ENCODE results near the gene FAM222A. TPM values are rescaled to one million over a fixed set of nuclear protein-coding genes. Genes with fewer than 3 reads are reported as not detected.
A peak's percentile ranks its signal among the peaks of the same experiment; 100 is the strongest.

FAM222A gene
- total RNA-seq, 1 experiment from 2014 or later = 3.7 TPM

GRCh38 chr12:109810954-109811623, 97.5 kb downstream of the FAM222A start (continued):
- no peak for TF ChIP-seq ZFX (IDR thresholded peaks at IDR 0.05)
- no peak for TF ChIP-seq YY1 (IDR thresholded peaks at IDR 0.05; ENCODE audit: extremely low read depth, insufficient replicate concordance, low read depth, low read length)
- no peak for TF ChIP-seq EGR1 (IDR thresholded peaks at IDR 0.05; ENCODE audit: low read depth)
- no peak for TF ChIP-seq CEBPB (IDR thresholded peaks at IDR 0.05; ENCODE audit: low read depth)

GRCh38 chr12:109811624-109811995, 98.0 kb downstream of the FAM222A start:
- ChIA-PET CTCF (no interaction called here), POLR2A (no interaction called here), RAD21 (ENCODE audit: low non-redundant PET in 1 of 2, low total read pairs in 2 of 2, uncharacterized antibody in 2 of 2, unreplicated experiment in 2 of 2) (no interaction called here)
- H4K20me1 ChIP-seq (ENCODE audit: insufficient read depth) = no peaks in the 10 kb centered on the region
- H3K4me2 ChIP-seq (ENCODE audit: low read length) = no peak overlapping the region
- peak; percentile 58; the same call in 1 of the 2 replicates for ATAC-seq
- DNase-seq (ENCODE audit: low read depth, low spot score) = no peak
- H3K9me2 ChIP-seq (ENCODE audit: insufficient read depth) = no peaks in the 10 kb centered on the region
- H3K27me3 ChIP-seq (ENCODE audit: insufficient read depth, low read length) = no peaks in the 10 kb centered on the region
- H3K27ac ChIP-seq (ENCODE audit: low read depth, low read length) = no peak overlapping the region
- no peaks in the 10 kb centered on the region for H3K79me2 ChIP-seq (ENCODE audit: insufficient read depth, low read length)
- intact Hi-C loops (cut with micrococcal nuclease) = no loop called here
- no peak overlapping the region for H3K4me3 ChIP-seq (replicated peaks in 1 of 2; ENCODE audit: low read depth in 1 of 2, low read length in 2 of 2)
- BruUV-seq (replicated peaks) = no TSS peak
- H3K4me1 ChIP-seq (ENCODE audit: control insufficient read depth in 1 of 2, insufficient read depth in 2 of 2, low read length in 2 of 2) = no peaks in the 10 kb centered on the region
- no peaks in the 10 kb centered on the region for H3K36me3 ChIP-seq (ENCODE audit: control insufficient read depth in 1 of 2, insufficient read depth in 2 of 2, low read length in 2 of 2)
- H3K9me3 ChIP-seq (ENCODE audit: control insufficient read depth in 1 of 2, insufficient read depth in 1 of 2, low read depth in 1 of 2, low read length in 2 of 2) = no peaks in the 10 kb centered on the region; a peak in 1 of 4 replicates
- no peak overlapping the region for H3K9ac ChIP-seq (ENCODE audit: low read length)
- no peak overlapping the region for H2AFZ ChIP-seq (ENCODE audit: low read depth, low read length, poor library complexity, severe bottlenecking)
- no peak for TF ChIP-seq SRF (IDR thresholded peaks at IDR 0.05; ENCODE audit: low read depth)
- TF ChIP-seq CTCF (IDR thresholded peaks at IDR 0.05 in 2 of 3, conservative IDR thresholded peaks at IDR 0.05 in 1 of 3; ENCODE audit: borderline replicate concordance in 1 of 3, insufficient read depth in 1 of 3, low read depth in 2 of 3, low read length in 2 of 3) = 0 out of 6 replicates have a peak, but pooled peaks of 2 of the 3 experiments have one; percentile 7 to 17
- no peak for TF ChIP-seq EZH2phosphoT487 (IDR thresholded peaks at IDR 0.05; ENCODE audit: borderline replicate concordance)
